GM19452 (cell line): ENCODE results near the gene SFMBT1.
A peak's percentile ranks its signal among the peaks of the same experiment; 100 is the strongest.

Experiments used
- ATAC-seq: cut with Tn5 transposase; IDR thresholded peaks from one replicate; pipeline ENCODE4 v1.9.1; 2021; ENCODE audit not compliant: unreplicated experiment

The SFMBT1 gene, protein sequence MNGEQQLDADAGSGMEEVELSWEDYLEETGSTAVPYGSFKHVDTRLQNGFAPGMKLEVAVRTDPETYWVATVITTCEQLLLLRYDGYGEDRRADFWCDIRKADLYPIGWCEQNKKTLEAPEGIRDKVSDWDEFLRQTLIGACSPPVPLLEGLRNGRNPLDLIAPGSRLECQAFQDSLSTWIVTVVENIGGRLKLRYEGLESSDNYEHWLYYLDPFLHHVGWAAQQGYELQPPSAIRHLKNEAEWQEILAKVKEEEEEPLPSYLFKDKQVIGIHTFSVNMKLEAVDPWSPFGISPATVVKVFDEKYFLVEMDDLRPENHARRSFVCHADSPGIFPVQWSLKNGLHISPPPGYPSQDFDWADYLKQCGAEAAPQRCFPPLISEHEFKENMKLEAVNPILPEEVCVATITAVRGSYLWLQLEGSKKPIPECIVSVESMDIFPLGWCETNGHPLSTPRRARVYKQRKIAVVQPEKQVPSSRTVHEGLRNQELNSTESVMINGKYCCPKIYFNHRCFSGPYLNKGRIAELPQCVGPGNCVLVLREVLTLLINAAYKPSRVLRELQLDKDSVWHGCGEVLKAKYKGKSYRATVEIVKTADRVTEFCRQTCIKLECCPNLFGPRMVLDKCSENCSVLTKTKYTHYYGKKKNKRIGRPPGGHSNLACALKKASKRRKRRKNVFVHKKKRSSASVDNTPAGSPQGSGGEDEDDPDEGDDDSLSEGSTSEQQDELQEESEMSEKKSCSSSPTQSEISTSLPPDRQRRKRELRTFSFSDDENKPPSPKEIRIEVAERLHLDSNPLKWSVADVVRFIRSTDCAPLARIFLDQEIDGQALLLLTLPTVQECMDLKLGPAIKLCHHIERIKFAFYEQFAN

DNA sequence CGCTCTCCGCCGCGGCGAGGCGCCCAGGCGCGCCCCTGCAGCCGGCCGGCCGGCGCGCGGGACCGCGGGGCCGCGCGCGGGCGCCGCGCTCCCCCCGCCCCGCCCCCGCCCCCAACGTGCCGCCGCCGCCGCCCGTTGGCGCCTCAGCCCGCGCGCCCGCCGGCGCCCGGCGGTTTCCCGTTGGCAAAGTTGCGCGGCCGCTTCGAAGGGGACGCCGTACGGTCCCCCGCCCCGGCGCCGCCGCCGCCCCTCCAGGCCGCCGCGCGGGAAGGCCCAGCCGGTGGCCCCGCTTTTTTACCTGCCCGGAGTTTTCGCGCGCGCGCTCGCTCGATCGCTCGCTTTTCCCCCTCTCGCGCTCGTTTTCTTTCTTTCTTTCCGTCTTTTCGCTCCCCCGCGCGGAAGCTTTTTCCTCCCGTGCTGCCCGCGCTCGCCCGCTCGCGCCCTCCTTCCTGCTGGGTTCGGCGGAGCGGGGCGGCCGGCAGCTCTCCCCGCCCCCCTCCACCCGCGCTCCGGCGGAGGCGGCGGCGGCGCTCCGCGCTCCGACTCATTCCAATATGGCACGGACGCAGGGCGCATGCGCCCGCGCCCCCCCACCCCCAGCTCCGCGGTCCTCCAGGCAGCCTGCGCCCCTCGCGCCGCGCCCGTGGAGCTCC lies at the start of gene SFMBT1:
Gene SFMBT1 (minus strand): TSS at position 556 of the 653 bp plus-strand sequence. CDS start 76,945 bp downstream, outside the sequence.
- peak; percentile 36 for ATAC-seq

DNA sequence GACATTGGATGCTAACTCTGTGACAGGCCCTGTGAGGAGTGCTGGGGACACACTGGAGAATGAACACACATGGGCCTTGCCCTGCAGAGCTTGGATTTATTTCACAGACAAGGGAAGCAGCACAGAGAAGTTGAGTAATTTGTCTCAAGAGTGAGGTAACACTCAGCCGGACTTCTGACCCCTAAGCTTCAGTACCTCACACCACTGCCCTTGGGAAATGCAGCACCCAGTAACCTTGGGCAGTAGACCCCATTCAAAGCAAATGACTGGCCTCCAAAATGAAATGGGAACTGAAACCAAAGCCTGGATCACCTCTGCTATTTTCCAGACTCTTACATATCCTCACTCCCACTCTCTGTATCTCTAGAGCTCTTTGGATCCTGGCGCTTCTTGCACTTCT lies 47.1 kb upstream of the SFMBT1 start:
- ATAC-seq = no peak

DNA sequence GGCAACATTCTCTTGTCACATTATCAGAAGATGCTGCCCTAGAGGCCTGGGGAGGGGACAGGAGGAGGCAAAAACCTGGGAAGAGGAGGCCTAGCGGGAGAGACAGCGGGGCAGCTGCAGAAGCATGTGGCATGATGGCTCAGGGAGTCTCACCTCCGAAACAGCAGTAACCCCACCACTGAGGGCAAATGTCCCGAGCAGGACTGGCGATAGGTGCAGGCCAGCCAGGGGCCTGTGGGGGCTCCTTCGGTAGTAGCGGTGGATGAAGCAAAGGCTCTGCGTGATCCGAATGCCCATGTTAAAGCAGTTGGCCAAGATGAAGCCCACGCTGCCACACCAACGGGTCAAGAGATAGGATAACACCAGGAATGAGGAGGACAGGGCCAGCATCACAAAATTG lies 46.3 kb upstream of the SFMBT1 start:
- no peak for ATAC-seq

DNA sequence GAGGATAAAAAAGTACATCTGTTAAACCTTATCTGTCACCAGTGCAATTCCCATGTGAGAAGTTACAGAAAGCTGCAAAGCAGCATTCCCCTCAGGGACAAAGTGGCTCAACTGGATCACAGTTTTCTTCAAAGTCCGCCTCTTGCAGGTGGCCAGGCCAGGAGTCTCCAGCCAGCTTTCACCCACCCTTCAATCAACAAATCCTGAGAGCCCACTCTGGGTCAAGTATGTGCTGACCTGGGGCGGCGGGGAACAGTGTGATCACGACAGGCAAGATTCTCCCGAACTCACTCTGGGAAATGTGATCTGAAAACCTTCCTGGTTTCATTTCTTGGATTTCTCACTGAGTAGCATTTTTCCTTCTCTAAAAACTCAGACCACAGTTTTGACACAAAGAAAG lies 45.1 kb upstream of the SFMBT1 start:
- ATAC-seq = no peak

DNA sequence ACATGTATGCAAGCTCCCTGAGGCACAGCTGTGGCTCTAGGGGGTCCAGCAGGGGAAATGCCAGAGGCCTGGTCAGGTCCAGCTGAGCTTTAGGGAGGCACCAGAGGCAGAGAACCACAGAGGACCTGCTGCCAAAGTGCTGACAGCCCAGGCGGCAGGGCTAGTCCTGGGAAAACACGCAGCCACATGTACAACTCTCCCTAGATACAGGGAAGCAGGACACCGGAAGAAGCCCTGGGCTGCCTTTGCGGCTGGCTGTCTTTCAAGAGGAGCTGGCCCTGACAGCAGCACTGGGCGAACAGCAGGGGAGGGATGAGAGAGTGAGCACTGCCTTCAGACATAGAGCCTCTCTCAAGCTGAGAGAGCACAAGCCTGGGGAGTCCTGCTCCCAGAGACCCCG lies 43.6 kb upstream of the SFMBT1 start:
- no peak for ATAC-seq

DNA sequence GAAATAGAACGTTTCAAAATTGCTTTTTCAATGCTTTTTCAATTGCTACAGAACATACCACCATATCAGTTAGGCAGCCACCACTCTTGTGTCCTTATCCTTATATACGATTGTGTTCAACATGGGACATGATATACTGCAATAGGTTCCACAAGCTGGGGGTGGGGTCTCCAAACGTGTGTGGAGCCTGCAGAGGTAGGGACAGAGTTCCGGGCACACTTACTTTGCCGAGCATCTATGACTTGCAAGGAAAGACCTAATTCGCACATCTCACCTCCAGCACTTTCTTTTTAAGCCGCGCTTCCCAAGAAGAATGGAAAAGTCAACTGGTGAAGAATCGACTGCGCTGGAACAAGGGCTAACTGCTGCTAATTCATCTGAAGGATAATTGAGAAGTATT lies 39.6 kb upstream of the SFMBT1 start:
- no peak for ATAC-seq

DNA sequence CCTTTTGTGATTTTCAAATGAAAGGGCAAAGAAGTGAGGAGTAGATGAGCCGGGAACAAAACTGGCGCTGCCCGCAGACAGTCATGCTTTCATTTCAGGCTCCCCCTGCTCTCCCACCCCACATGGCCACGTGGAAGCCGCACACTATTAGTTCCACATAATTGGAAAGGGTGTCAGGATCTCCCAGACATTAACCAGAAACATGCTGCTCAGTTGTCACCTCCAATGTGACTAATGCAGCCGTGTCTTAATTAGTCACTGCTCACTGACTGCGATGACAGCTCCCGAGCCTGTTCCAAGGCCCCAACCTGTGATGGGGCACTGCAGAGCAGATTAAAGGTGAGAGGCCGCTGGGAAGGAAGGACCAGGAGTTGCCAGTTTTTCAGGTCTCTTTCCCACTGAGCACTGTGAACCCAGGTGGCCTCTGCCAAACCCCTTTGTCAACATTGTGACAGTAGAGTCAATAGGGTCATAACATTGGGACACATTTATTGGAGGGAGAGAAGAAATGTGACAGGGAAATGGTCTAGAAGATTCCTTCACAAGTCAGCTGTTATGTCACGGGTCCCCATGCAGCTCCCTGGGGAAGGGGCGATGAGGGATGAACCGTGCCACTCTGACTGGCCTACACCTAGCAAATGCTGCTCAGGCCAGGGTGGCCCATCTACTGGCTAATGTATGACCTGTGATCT lies 38.6 kb upstream of the SFMBT1 start:
- ATAC-seq = no peak

DNA sequence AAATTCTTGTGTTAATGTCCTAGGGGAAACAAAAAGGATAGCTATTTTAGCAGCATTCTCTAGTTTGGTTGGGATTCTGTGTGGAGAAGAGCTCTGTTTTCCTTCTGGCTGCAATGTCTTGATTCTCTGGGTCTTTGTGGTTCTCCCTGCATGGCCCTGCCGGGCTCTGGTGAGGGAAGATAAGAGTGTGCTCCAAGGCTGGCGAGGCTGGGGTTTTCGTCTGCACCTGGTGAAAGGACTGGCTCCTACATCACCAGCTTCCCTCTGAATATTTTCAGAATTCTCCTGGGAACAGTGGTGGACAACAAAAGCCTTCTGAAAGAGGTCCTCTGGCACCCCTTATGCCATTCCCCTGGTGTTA lies 38.1 kb upstream of the SFMBT1 start:
- no peak for ATAC-seq

DNA sequence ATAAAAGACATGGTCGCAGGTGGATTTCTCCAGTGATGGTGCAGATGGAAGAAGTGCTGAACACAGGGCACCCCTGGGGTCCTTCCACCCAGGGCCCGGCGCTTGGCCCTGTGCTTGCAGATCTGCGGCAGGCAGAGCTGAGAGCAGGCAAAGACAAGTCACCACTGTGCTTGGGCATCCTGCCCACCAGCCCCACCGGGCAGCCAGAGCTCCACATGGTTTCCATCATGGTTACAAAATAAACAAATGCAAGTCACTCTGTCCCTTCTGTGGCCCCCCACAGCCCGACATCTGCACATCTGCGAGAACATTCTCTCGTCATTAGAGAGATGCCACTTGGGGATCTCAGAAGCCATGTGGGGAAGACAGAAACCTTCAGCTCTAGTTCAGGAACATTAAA lies 37.6 kb upstream of the SFMBT1 start:
- ATAC-seq = no peak

DNA sequence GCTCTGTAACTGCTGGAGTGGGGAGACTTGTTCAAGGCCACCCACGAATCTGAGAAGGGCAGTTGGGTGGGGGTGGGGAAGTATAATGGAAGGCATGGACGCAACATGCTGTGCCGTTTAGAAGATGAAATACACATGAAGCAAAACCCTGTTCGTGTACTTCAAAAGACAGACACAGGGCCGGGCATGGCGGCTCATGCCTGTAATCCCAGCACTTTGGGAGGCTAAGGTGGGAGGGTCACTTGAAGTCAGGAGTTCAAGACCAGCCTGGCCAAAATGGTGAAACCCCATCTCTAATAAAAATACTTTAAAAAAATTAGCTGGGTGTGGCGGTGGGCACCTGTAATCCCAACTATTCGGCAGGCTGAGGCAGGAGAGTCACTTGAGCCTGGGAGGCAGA lies 36.9 kb upstream of the SFMBT1 start:
- no peak for ATAC-seq

DNA sequence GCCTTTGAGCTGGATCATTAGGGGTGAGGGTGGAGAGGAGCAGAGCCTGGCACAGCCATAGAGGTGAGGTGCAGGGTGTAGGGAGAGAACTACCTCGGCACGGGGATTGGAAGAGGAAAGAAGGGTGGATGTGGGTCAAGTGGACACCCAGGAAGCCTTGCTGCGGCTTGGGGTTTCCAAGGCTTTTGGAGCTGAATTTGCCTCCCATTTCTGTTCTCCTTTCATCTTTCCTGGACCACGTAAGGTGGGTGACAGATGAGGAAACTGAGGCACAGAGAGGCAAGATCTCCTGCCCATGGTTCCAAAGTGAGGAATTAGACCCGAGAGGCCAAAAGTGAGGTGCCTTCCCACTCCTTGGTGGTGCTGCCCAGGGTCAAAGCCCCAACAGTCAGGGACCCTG lies 35.4 kb upstream of the SFMBT1 start:
- no peak for ATAC-seq

DNA sequence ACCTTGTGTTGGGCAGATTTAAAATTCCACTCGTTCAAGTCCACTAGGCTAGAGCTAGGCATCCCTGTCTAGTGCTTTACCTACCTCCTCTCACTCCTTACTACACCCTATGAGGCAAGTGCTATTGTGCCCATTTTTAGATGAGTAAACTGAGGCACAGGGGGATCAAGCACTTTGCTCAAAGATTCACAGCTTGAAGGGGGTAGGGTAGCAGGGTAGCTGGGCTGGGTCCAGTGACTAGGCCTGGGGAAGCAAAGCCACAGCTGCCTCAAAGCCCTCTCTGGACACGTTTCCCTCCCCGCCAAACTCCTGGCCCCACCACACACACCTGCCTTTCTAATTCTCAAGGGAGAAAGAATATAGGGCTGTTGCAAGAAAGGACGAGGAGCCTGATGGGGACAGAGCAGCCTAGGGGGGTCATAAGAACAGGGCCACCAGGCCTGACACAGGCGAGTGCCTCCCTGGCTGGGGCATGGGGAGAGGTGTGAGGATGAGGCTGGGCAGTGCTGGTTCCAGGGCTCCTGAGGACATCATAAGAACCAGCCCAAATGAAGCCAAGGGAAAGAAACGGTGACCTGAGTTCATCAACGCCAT lies 34.8 kb upstream of the SFMBT1 start:
- ATAC-seq = no peak

DNA sequence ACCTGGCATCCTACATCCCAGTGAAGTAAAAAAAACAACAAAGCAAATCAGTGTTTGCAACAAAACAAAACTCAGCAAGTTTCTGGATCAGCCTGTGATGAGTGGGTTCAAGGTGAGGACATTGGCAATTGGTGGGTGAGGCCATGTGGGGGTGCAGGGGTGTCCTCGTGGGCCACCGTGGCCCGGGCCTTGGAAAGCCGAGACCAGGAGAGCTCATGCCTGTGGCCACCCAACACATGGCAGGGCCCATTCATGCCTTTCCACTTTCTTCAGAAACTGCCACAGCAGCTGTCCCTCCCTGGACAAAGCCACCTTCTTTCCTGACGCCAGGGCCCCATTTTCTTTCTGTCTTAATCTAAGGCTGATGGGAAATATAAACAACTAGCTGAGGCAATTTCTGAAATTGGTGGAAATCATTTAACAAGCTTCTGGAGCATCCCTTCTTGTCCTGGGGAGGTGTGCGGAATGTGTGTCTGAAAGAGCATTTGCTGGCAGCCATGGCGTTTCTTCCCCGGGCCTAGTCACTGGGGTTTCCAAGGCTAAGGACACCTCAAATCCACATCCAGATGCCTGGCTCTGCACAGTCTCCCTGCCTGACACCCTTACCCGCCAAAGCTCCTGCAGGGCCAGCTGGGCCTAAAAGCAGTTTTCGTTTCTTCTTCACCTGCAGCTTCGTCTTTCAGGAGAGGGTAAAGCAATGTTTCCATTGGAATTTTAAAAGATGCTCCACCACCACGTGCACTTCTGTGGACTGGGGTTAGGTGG lies 34.1 kb upstream of the SFMBT1 start:
- ATAC-seq = no peak

DNA sequence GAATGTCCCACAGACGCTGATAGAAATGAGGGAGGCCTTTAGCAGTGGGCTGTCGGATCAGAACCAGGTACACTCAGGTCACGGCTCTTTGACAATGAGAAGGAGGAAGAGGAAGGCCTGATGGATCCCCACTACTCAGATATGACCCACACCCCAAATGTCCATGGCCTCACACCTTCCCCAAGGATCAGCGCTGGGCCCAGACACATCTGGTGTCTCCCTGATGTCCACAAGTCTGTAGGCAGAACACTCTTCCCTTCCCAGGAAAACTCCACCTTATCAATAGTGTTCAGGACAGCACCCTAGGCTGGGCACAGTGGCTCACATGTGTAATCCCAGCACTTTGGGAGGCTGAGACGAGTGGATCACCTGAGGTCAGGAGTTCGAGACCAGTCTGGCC lies 33.3 kb upstream of the SFMBT1 start:
- ATAC-seq = no peak

DNA sequence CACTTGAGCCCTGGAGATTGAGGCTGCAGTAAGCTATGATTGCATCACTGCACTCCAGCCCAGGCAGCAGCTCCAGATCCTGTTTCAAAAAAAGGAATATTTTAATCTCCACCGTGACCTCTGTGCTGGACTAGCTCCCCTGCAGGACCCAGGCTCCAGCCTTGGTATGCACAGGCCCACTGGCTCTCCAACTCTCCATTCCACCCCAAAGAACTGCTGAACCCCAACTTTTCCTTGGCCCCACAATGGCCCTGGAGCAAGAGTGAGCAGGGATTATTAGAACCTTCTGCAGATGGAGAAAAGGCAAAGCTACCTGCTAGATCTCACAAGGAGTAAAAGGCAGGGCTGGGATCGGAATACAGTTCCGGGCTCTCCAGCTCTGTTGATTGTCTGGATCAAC lies 32.8 kb upstream of the SFMBT1 start:
- ATAC-seq = no peak

DNA sequence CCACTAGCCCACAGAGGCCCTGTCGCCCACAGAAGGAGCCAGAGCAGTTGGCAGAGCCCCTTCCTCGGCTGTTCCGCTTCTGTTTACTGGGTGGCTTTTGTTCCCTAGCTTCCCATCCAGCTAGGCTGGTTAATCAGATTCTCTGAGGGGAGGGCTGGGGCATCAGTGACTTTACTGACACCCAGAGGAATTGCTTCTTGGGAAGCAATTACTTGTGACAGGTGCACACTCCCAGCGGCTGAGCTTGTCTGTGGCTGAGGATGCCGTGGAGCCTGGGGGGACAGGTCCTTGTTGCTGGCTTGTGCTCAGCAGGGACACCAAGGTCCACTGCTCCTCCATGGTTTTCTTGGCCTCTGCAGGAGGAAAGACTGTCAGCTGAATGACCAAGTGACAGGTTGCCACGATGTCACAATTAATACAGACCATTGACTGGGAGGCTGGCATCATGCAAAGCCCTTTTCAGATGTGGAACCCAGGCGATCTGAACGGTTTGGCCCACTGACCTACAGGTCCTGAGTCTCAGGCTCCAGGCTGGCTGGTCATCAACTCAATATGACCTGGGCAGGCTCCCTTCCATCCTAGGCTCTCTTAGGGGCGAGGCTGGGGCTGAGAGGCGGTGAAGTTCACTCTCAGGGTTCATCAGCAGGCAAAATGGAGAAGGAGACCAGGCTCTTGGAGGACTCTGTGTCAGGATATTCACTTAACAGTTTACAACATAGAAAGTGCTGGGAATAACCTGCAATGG lies 31.8 kb upstream of the SFMBT1 start:
- no peak for ATAC-seq

DNA sequence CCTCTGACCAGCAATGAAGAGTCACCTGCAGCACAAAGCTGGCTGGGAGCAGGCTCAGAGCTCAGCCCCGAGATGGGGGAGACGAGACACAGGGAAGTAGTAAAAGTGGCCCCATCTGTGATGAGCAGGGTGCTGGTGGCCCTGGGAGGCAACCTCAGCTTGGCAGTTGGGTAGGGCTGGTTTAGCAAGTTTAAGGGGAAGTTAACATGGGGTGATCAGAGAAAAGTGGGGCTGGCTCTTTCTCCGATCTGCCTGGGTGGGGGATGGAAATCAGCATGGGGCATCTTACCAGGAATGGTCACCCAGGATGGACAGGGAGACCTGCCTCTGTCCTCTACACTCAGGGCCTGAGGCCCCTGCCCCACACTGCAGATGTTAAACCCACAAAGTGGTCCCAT lies 29.9 kb upstream of the SFMBT1 start:
- no peak for ATAC-seq

DNA sequence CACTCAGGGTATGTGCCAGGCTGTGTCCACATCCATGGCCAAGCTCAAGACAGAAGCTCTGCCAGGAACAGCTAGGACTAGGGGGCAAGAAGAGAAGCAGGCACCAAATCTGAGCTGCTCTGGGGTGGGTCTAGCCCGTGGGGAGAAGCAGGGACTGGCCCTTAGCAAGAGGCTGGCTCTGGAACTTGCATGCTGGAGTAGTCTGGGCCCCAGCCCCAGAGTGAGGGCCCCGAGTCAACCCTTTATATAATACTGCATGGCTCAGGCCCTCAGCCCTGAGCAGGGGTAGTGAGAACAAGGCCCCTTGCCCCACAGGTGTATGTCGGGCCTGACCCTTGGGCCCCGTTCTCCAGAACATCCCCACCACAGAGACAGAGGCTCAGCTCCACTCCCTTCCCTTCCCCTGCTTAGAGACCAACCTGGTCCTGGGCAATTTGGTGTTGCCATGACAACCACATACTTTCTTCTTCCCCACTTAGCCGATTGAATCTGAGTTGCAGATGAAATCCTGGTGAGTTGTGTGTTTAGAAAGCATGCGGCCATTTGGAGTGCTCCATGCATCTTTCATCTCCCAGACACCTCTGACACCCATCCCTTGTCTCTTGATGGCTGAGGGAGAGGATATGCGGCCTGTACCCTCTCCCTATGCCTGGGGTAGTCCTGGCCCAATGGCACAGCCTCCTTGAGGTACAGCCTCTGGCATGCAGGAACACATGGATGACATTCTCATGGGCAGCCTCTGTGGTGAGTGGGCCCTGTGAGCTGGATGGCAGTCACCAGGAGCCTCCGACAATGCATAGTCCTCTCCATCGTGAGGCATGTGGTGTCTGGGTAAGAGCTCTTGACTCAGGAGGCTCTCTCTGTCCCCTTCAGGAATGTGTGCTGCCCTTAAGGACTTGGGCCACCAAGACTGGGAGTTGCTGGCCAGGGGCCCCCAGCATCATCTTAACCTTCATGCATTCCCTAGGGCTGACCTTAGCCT lies 29.2 kb upstream of the SFMBT1 start:
- ATAC-seq = no peak
